GM21529 (cell line): Measurements from ENCODE around the gene FHOD3.

Source experiments
- ATAC-seq: cut with Tn5 transposase; IDR thresholded peaks from one replicate; pipeline ENCODE4 v1.9.1; 2021; ENCODE audit not compliant: unreplicated experiment

FHOD3 gene

GRCh38 chr18:36321658-36322407, 24.3 kb downstream of the FHOD3 start:
- ATAC-seq = no peak

- no peak for ATAC-seq
These were observed 24.9 kb downstream of the FHOD3 start for GRCh38 chr18:36322408-36322728.

GRCh38 chr18:36322734-36323133, 25.2 kb downstream of the FHOD3 start:
- no peak for ATAC-seq

DNA sequence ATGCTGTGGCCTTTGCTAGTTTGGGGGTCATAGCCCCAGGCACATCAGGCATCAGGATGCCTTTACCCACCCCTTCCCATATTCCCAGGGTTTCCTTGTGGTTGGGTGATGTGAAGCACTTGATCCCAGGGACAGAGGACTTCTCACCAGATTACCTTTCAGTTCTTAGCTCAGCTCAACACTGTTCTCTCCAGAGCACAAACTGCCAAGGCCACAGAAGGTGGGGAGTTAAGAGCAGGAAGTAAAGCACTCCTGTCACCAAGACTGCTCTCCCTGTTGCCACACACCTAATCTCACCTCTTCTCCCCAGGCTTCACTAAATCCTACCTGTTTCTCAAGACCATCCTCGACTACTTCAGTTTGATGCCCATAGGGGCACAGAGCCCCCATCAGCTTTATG, 25.9 kb downstream of the FHOD3 start:
- no peak for ATAC-seq

- ATAC-seq = no peak
These were observed 28.3 kb downstream of the FHOD3 start for GRCh38 chr18:36325846-36326245.

GRCh38 chr18:36326771-36327170, 29.3 kb downstream of the FHOD3 start:
- ATAC-seq = no peak

GRCh38 chr18:36327352-36328316, 30.1 kb downstream of the FHOD3 start:
- ATAC-seq = no peak

DNA sequence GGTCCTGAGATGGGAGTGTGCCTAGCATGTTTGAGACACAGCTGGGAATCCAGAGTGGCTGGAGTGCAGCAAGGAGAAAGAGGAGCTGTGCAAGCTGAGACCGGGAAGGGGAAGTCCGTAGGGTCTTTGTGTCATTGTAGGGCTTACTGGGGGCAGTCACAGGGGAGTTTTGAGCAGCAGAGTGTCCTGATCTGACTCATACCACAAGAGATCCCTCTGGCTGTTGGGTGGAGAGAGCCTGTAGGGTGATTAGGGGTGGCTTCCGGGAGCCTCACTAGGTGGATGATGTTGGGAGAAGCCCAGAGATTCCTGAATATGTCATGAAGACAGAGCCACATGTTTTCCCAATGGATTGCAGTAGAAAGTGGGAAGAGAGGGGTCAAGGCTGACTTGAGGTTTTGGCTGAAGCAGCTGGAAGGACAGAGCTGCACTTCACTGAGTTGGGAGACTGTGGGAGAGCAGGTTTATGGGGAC, 30.9 kb downstream of the FHOD3 start:
- ATAC-seq = no peak

- no peak for ATAC-seq
These were observed 31.4 kb downstream of the FHOD3 start for GRCh38 chr18:36328916-36329315.

DNA sequence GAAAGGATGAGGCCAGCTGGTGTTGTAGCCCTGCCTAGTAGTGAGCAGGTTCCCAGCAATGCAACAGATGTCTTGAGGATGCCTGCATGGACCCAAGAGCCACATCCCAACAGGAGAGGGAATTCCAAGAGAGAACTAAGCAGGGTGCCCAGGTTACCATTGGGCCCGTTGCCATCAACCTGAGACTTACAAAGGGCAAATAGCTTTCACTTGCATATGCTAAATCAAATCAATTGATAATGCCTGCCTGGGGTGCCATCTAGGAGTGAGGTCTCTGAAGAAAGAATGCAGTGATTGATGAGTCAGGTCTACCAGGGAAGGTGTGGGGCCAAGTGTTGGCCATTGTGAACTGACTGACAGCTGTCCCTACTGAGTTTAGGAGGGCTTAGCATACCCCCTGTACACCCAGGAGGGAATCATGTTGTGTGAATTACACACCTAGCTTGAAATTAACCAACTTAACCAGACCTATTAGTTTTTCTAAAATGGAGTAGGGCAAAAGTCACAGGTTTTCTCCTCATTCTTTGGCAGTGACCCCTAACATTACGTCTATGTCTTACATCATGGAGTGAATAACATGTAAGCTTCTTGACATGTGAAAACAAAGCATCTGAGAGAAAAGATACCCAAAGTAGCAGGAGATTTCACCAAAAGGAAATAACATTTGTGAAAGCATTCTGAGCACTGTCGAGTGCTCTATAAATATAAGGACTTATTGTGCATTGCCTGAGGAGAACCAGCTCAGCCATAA, 32.3 kb downstream of the FHOD3 start:
- ATAC-seq = no peak

DNA sequence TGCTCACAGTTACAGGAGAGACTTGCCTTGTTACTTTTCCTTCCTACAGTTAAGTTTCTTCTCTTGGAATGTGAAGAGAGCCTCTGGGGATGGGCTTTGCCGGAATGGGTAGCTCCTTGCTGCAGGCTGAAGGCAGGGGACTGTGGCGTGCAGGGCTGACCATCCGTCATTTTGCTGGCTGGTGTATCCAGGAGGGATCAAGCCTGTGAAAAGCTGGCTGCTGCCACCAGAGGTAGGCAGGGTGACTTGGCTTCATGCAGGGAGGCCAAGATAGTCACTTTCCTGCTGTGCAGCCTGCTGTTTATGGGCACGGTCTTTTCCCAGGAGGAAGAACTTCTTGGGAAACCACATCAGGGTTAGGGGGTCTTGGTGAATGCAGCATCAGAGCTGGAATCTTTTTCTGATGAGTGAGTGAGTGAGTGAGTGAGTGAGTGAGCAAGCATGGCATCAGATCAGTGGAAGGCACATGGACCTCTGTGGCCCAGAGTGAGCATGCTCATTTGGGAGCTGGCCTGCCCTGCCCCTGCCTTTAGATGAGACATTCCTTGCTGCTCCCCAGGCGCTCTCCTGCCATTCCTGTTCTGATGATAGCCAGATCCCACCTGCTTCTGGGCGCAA, 33.0 kb downstream of the FHOD3 start:
- no peak for ATAC-seq

GRCh38 chr18:36331521-36331971, 34.0 kb downstream of the FHOD3 start:
- no peak for ATAC-seq

GRCh38 chr18:36333414-36333813, 35.9 kb downstream of the FHOD3 start:
- ATAC-seq = no peak

DNA sequence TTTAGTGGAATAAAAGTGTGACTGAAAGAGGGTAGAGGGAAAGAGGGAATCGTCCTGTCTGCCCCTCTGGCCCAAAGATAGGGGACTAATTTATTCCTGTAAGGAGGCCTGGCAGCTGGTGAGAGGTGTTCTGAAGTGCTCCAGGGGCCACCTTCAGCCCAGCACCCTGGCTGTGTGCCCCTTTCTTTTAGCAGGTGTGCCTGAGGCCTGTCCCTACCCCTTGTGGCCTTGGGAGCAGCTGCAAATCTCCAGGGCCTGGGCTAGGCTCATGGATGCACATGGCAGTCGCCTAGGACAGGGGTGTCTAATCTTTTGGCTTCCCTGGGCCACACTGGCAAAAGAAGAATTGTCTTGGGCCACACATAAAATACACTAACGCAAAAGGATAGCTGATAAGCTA, 37.3 kb downstream of the FHOD3 start:
- ATAC-seq = no peak

- no peak for ATAC-seq
These were observed 38.2 kb downstream of the FHOD3 start for GRCh38 chr18:36335476-36336279.

- ATAC-seq = no peak
These were observed 40.3 kb downstream of the FHOD3 start for GRCh38 chr18:36337679-36338402.

GRCh38 chr18:36338403-36338933, 41.0 kb downstream of the FHOD3 start:
- no peak for ATAC-seq

DNA sequence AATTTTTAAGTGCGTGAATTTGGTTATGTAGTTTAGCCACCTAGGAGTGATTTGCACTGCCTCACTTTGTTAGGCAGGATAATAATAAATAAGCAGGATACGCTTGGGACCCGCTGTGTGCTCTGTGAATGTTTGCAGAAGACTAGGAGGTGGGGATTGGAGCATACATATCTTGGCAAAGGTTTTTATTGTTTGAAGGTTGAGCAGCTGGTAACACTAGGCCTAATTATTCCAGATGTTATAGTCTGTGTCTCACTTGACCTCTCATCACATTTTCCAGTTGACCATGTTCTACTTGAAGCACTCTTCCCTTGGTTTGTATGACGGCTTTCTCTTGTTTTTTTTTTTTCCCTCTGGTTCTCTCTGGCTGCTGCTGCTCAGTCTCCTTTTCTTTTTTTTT, 42.7 kb downstream of the FHOD3 start:
- no peak for ATAC-seq

DNA sequence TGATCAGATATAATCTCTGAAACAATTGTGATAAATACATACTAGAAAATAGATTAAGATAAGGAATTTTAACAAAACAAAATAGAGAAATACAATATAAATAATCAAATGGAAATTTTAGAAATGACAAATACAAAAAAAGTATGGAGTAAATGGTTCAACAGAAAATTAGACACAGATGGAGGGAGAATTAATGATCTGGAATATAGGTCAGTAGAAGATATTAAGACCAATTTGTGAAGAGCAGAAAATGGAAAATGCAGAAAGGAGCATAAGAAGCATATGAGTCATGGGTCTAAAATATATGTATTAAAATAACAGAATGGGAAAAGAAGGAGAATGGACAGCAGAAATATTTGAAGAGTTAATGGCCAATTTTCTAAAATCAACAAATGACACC, 44.4 kb downstream of the FHOD3 start:
- ATAC-seq = no peak
